Measurements from ENCODE around the gene PFKFB2.

PFKFB2 gene

GRCh38 chr1:207052911-207053769, at the start of gene PFKFB2:
TSS of gene PFKFB2 (plus strand) at chr1:207053275. CDS start at chr1:207054718, 1,443 bp downstream.
- peak; percentile 94 for DNase-seq

- no peak for DNase-seq
Measured at GRCh38 chr1:207004931-207005830, 47.9 kb upstream of the PFKFB2 start.

GRCh38 chr1:207006083-207006482, 47.0 kb upstream of the PFKFB2 start:
- no peak for DNase-seq

- no peak for DNase-seq
Measured at GRCh38 chr1:207006914-207007313, 46.2 kb upstream of the PFKFB2 start.

- no peak for DNase-seq
Measured at GRCh38 chr1:207007352-207008033, 45.6 kb upstream of the PFKFB2 start.

- DNase-seq: no peak
Measured at GRCh38 chr1:207009182-207009850, 43.8 kb upstream of the PFKFB2 start.

GRCh38 chr1:207009945-207010344, 43.1 kb upstream of the PFKFB2 start:
- no peak for DNase-seq

GRCh38 chr1:207010726-207011125, 42.3 kb upstream of the PFKFB2 start:
- DNase-seq: no peak

GRCh38 chr1:207013321-207014085, 39.6 kb upstream of the PFKFB2 start:
- DNase-seq: no peak

GRCh38 chr1:207014728-207015127, 38.3 kb upstream of the PFKFB2 start:
- DNase-seq: no peak

- no peak for DNase-seq
Measured at GRCh38 chr1:207015791-207016190, 37.3 kb upstream of the PFKFB2 start.

GRCh38 chr1:207017615-207018559, 35.2 kb upstream of the PFKFB2 start:
- no peak for DNase-seq

GRCh38 chr1:207018707-207019106, 34.4 kb upstream of the PFKFB2 start:
- no peak for DNase-seq

GRCh38 chr1:207019161-207019560, 33.9 kb upstream of the PFKFB2 start:
- DNase-seq: no peak

- DNase-seq: no peak
Measured at GRCh38 chr1:207019661-207020060, 33.4 kb upstream of the PFKFB2 start.

GRCh38 chr1:207020065-207020708, 32.9 kb upstream of the PFKFB2 start:
- no peak for DNase-seq

- no peak for DNase-seq
Measured at GRCh38 chr1:207020709-207021107, 32.4 kb upstream of the PFKFB2 start.

GRCh38 chr1:207021139-207021861, 31.8 kb upstream of the PFKFB2 start:
- no peak for DNase-seq

GRCh38 chr1:207021876-207022596, 31.0 kb upstream of the PFKFB2 start:
- no peak for DNase-seq
